ENCODE measurements around the gene MAN2B1.

GRCh38 chr19:12596927-12597548 is 69.5 kb downstream of the MAN2B1 start:
- TF ChIP-seq CTCF (IDR thresholded peaks at IDR 0.05) = no peak
- TF ChIP-seq POLR2A (IDR thresholded peaks at IDR 0.05) = no peak
- TF ChIP-seq POLR2AphosphoS5 (IDR thresholded peaks at IDR 0.05) = no peak
- TF ChIP-seq EP300 (IDR thresholded peaks at IDR 0.05) = no peak
